Psoas muscle (tissue), 8 donors: ENCODE data around the gene RNF145. TPM values are rescaled to one million over a fixed set of nuclear protein-coding genes. Genes with fewer than 3 reads are reported as not detected.

Experiments used
- ATAC-seq, 4 donors: fragments of 200-7000 bp; cut with Tn5 transposase; one replicate each; pipeline ENCODE4 v1.9.1; 2020; ENCODE audit warnings: moderate library complexity in 3 of 4, mild to moderate bottlenecking in 2 of 4
- DNase-seq, 2 donors: peaks; one replicate each; pipeline ENCODE4 v3.0.0-alpha.2; 2020
- H3K27ac ChIP-seq: fragments of 200-600 bp; one replicate; pipeline ENCODE4 v1.8.0; 2022
- H3K27me3 ChIP-seq, 3 donors: fragments of 200-600 bp in 1 of 3; one replicate each; pipeline versions ENCODE4 v1.6.1 to v1.8.0; 2013 to 2022; ENCODE audit warnings: low read length in 2 of 3, mild to moderate bottlenecking in 2 of 3, moderate library complexity in 1 of 3; ENCODE audit not compliant: insufficient read depth in 3 of 3
- H3K36me3 ChIP-seq, 2 donors: fragments of 200-600 bp in 1 of 2; one replicate each; pipeline versions ENCODE4 v1.6.1 to v1.8.0; 2013 to 2022; ENCODE audit warnings: low read depth in 1 of 2, mild to moderate bottlenecking in 1 of 2, moderate library complexity in 1 of 2; ENCODE audit not compliant: insufficient read depth in 1 of 2
- H3K4me1 ChIP-seq: fragments of 200-600 bp; one replicate; pipeline ENCODE4 v1.8.0; 2022
- H3K4me3 ChIP-seq: fragments of 200-600 bp; one replicate; pipeline ENCODE4 v1.8.0; 2022; ENCODE audit warnings: mild to moderate bottlenecking
- H3K9me3 ChIP-seq: fragments of 200-600 bp; one replicate; pipeline ENCODE4 v1.8.0; 2022
- WGBS, 3 donors: extraction: QIAGEN DNeasy Blood & Tissue Kit; methylation state at CpG; one replicate each; pipeline versions ENCODE4 v1.1.6 to v1.1.7; 2013; 5-methylcytosine and 5-hydroxymethylcytosine counted together
- intact Hi-C, 2 donors: fragments of 100-400 bp; cut with DNase I; formaldehyde crosslinking; loops; one replicate each; pipeline versions ENCODE4 v1.11.0 to v1.14.2; 2022
- polyA plus RNA-seq, 3 donors: library from polyadenylated mRNA; stranded (reverse); fragments of 200-250 nt; gene quantifications; one replicate each; pipeline ENCODE4 v1.2.3, GENCODE V29; 2013
- total RNA-seq, 4 donors: library from RNA; stranded (reverse); fragmentation: NEBNext Ultra II Directional in 2 of 4; extraction: Animal tissue kit (Norgen Biotek cat#: 25700) in 2 of 4; gene quantifications; one replicate each; pipeline versions ENCODE4 v1.2.1 to v1.2.4, GENCODE V29; 2021 to 2023
- TF ChIP-seq, protein P1 (sequence below): fragments of 200-600 bp; IDR thresholded peaks from one replicate; pipeline ENCODE4 v1.8.0; 2022; ENCODE audit warnings: antibody characterized with exemption
- donor health status: healthy with polysubstance abuse.
- donor health status: DM: no; HTN: no; CAD: no; lungs with moderate emphysema.
- donor health status: Bipolar disorder and iron deficiency.
- donor health status: healthy.
- donor health status: DM: yes; HTN: yes; CAD: no.
- donor health status: DM: no; HTN: no; CAD: no.
- donor health status: DM: no; HTN: no; CAD: no.
- donor health status: DM: yes; HTN: yes; CAD: no.

The RNF145 gene
- total and polyA plus RNA-seq, 7 donors, result 6.0 to 17.8 (median 13.2) TPM

DNA sequence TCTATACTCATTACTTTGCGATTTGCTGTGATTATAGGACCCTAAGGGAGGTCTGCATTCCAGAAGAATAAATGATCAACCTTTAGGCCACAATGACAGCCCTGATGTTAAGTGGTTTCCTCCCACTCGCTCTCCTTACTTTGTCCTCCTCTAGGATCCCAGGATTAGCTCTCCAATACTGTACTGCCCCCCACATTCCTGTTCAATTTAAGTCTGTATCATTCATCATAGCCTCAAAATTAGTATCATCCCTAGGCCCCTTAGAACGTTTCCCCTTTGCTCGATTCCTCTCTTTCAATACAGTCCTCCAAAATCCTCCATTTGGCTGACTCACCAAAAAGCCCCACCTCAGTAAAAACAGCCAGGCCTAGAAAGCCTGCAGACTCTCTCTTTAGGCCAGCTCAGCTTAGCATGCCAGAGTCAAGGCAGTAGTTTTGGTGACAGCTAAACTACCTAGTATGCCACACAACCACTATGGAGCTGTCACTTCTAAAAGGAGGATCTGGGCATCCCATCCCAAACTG, 24.4 kb downstream of the RNF145 start:
- TF ChIP-seq, protein P1, sequence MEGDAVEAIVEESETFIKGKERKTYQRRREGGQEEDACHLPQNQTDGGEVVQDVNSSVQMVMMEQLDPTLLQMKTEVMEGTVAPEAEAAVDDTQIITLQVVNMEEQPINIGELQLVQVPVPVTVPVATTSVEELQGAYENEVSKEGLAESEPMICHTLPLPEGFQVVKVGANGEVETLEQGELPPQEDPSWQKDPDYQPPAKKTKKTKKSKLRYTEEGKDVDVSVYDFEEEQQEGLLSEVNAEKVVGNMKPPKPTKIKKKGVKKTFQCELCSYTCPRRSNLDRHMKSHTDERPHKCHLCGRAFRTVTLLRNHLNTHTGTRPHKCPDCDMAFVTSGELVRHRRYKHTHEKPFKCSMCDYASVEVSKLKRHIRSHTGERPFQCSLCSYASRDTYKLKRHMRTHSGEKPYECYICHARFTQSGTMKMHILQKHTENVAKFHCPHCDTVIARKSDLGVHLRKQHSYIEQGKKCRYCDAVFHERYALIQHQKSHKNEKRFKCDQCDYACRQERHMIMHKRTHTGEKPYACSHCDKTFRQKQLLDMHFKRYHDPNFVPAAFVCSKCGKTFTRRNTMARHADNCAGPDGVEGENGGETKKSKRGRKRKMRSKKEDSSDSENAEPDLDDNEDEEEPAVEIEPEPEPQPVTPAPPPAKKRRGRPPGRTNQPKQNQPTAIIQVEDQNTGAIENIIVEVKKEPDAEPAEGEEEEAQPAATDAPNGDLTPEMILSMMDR, result no peak
- Histone ChIP-seq H3K27me3 (no peaks in the 10 kb centered on the region), H3K27ac (no peak overlapping the region), H3K9me3 (no peaks in the 10 kb centered on the region), H3K36me3 (peaks cover 4 to 19% of the 10 kb centered on the region in 2 donors), H3K4me1 (peaks cover 7% of the 10 kb centered on the region), H3K4me3 (no peak overlapping the region)
- 77 to 84% (median 83%) methylated on average over 4 of the region's 4 CpGs for WGBS, 3 donors
- intact Hi-C loops, result no loop called here
- DNase-seq (no peak), ATAC-seq (no peak)

DNA sequence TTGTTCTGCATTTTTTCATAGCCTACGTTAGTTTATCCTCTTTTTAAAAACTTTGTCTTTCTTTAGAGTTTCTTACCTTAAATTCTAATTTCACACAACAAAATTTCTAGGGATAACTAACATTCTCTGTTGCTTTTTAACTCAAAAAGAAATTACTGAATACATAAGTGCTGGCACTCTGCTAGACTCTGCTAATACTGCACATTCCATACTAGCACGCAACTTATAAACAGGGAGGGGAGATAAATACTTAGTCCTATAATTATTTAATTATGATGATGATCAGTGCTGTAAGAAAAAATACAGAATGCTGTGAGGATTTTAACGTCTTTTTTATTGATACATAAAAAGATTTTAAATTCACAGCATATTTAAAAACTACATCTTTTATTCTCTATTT, 25.1 kb downstream of the RNF145 start:
- intact Hi-C loops, result no loop called here
- Histone ChIP-seq H3K27me3 (no peaks in the 10 kb centered on the region), H3K27ac (no peak overlapping the region), H3K36me3 (peaks cover 6 to 13% of the 10 kb centered on the region in 2 donors), H3K9me3 (no peaks in the 10 kb centered on the region), H3K4me3 (no peak overlapping the region), H3K4me1 (peaks cover 7% of the 10 kb centered on the region)
- TF ChIP-seq, protein P1, result no peak
- no peak for ATAC-seq
- WGBS, 3 donors, result 87 to 92% (median 91%) methylated on average over 3 of the region's 3 CpGs
- no peak for DNase-seq

DNA sequence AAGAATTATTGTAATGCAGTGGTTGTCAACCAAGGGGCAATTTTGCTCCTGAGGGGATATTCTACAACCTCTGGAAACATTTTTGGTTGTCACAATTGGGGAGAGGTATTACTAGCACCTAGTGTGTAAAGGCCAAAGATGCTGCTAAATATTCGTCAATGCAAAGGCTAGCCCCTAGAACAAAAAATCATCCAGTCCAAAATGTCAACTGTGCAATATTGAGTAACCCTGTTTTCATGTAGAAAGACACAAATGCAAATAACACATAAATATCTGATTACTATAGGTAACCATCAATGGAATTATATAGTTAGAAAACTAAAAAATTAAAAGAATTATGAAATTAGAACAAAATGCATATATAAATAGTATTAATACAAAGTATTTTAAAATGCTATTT, 26.1 kb downstream of the RNF145 start:
- Histone ChIP-seq H3K27me3 (no peaks in the 10 kb centered on the region), H3K36me3 (peaks cover 6 to 12% of the 10 kb centered on the region in 2 donors), H3K4me3 (no peak overlapping the region), H3K9me3 (no peaks in the 10 kb centered on the region), H3K4me1 (peaks cover 7% of the 10 kb centered on the region), H3K27ac (no peak overlapping the region)
- intact Hi-C loops, result no loop called here
- TF ChIP-seq, protein P1, result no peak
- WGBS, 3 donors, result 0 to 94% (median 0%) methylated on average over 1 of the region's 1 CpG
- DNase-seq, result no peak
- no peak for ATAC-seq

DNA sequence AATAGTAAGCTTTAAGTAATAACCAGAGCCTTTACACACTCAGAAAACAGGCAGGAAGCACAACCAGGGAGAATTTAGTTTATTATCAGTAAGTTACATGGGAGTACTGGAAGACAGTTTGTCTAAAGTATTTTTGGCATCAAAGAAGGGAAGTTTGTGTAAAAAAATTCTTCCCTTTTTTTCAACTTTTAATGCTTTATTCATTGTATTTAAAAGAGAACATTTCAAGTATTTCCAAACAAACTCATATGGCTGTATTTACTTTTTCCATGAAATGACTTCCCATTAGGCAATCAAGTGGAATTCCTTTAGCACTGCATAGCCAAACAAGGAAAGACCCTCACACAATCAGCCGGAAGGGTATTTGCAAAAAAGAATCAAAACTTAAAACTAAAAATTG, 26.7 kb downstream of the RNF145 start:
- no peak for DNase-seq
- Histone ChIP-seq H3K27me3 (no peaks in the 10 kb centered on the region), H3K27ac (no peak overlapping the region), H3K4me3 (no peak overlapping the region), H3K36me3 (peaks cover 6 to 12% of the 10 kb centered on the region in 2 donors), H3K9me3 (no peaks in the 10 kb centered on the region), H3K4me1 (peaks cover 7% of the 10 kb centered on the region)
- no peak for ATAC-seq
- 73 to 89% (median 85%) methylated on average over 1 of the region's 1 CpG for WGBS, 3 donors
- TF ChIP-seq, protein P1, result no peak
- intact Hi-C loops, result no loop called here

DNA sequence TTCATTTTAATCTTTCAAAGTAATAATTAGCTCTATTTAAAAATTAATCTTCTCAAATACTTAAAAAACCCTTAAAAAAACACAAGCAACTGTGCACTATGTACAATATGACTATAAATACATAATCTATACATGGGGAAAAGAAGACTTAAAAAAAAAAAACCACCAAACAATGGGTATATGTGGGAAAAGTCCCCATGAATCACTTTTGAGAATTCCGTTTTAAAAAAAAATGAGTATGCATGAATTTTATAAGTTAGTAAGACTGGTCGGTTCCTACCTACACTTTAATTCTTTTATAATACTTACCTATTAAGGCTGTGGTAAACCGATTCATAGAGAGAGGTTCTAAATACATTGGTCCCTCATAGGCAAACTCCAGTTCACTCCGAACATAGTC, 27.7 kb downstream of the RNF145 start:
- H3K27ac ChIP-seq, result no peak overlapping the region

More for the DNA sequence above, 27.7 kb downstream of the RNF145 start:
- 89 to 93% (median 91%) methylated on average over 4 of the region's 4 CpGs for WGBS, 3 donors
- TF ChIP-seq, protein P1, result no peak
- no peak for ATAC-seq
- Histone ChIP-seq H3K4me3 (no peak overlapping the region), H3K4me1 (peaks cover 7% of the 10 kb centered on the region), H3K36me3 (peaks cover 6 to 12% of the 10 kb centered on the region in 2 donors), H3K27me3 (no peaks in the 10 kb centered on the region), H3K9me3 (no peaks in the 10 kb centered on the region)
- intact Hi-C loops, result no loop called here
- no peak for DNase-seq
